Breast epithelium (tissue), 4 donors: ENCODE results near the gene MLLT1. TPM values are rescaled to one million over a fixed set of nuclear protein-coding genes. Genes with fewer than 3 reads are reported as not detected.

Source experiments
- DNase-seq, 2 donors: peaks; one replicate each; pipeline ENCODE4 v3.0.0-alpha.2; 2019; ENCODE audit warnings: low spot score in 2 of 2
- H3K27ac ChIP-seq, 2 donors: fragments of 200-600 bp; sonication (generic) in 1 of 2; one replicate each; pipeline ENCODE4 v1.5.1; 2016 to 2019; ENCODE audit warnings: mild to moderate bottlenecking in 1 of 2
- H3K27me3 ChIP-seq, 2 donors: fragments of 200-600 bp; sonication (generic) in 1 of 2; one replicate each; pipeline versions ENCODE4 v1.5.1 to v1.6.0; 2017 to 2019; ENCODE audit warnings: control low read depth in 1 of 2, mild to moderate bottlenecking in 1 of 2
- H3K36me3 ChIP-seq: fragments of 200-600 bp; one replicate; pipeline ENCODE4 v1.5.1; 2019
- H3K4me1 ChIP-seq, 2 donors: fragments of 200-600 bp; sonication (generic); one replicate each; pipeline ENCODE4 v1.5.1; 2016 to 2019; ENCODE audit warnings: control low read depth in 1 of 2
- H3K4me3 ChIP-seq, 3 donors: fragments of 200-600 bp; sonication (generic); 1 replicate in 2 of 3; 2 replicates in 1 of 3; pipeline ENCODE4 v1.5.1; 2016 to 2019; ENCODE audit warnings: mild to moderate bottlenecking in 3 of 3, moderate library complexity in 2 of 3
- H3K9me3 ChIP-seq, 2 donors: fragments of 200-600 bp; sonication (generic) in 1 of 2; one replicate each; pipeline ENCODE4 v1.5.1; 2016 to 2019; ENCODE audit warnings: control low read depth in 1 of 2
- CTCF ChIP-seq, 3 donors: fragments of 450-650 bp; IDR thresholded peaks; one replicate each; pipeline ENCODE4 v1.5.1; 2016 to 2017; ENCODE audit warnings: antibody characterized with exemption in 3 of 3, mild to moderate bottlenecking in 3 of 3, moderate library complexity in 3 of 3
- POLR2A ChIP-seq: fragments of 450-650 bp; IDR thresholded peaks from one replicate; pipeline ENCODE4 v1.6.1; 2016; ENCODE audit warnings: antibody characterized with exemption, mild to moderate bottlenecking, moderate library complexity
- POLR2AphosphoS5 ChIP-seq, 3 donors: sonication (generic); formaldehyde crosslinking; IDR thresholded peaks; one replicate each; pipeline ENCODE4 v1.6.1; 2017; ENCODE audit warnings: antibody characterized with exemption in 3 of 3
- intact Hi-C: fragments of 100-400 bp; cut with DNase I; formaldehyde crosslinking; loops from one replicate; pipeline ENCODE4 v1.15.1; 2023; ENCODE audit warnings: low total_unique reads
- total RNA-seq, 3 donors: library from RNA; depleted of rRNA; stranded (reverse); fragments of >200 nt; gene quantifications; one replicate each; pipeline ENCODE4 v1.1.0, GENCODE V29; 2016

The MLLT1 gene
- total RNA-seq, 3 donors from 2014 or later: 13.6 to 16.4 (median 13.8) TPM

GRCh38 chr19:6221878-6222746, 57.7 kb downstream of the MLLT1 start:
- H3K27me3 ChIP-seq: no peaks in the 10 kb centered on the region
- no peaks in the 10 kb centered on the region for H3K36me3 ChIP-seq
- TF ChIP-seq CTCF (IDR thresholded peaks at IDR 0.05) (no peak), POLR2A (no peak), POLR2AphosphoS5 (IDR thresholded peaks at IDR 0.05) (no peak)
- no peak for DNase-seq
- H3K4me3 ChIP-seq: no peak overlapping the region
- H3K27ac ChIP-seq: no peak overlapping the region
- peaks cover 3 to 14% of the 10 kb centered on the region in 2 donors for H3K4me1 ChIP-seq
- no peaks in the 10 kb centered on the region for H3K9me3 ChIP-seq
- intact Hi-C loops: no loop called here

DNA sequence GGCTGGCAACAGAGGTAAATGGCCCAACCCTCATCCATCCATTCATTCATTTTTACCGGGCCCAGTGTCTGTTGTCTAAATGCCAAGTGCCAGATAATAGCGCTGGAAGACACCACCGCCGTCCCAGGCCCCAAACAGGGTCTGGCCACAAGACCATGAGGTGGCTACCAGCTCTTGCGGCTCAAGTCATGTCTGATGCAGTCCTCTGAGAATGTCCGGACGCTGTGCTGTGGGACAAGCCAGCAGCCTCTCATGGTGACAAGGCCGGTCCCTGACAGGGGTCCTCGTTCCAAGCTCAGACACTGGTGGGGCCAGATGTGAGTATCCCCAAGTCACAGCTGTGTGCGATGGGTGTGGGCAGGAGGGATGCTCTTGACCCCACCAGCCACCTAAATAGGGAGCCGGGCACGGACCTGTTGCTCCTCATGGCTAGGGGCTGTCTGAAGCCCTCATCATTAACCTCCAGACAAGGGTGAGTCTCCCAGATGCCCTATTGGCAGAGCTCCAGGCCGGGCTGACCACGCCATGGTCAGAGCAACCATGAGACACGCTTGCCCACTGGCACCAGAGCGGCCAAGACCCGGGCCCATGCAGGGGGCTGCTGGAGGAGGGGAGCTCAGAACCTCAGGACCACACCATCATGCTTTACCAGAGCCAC, 58.4 kb downstream of the MLLT1 start:
- TF ChIP-seq CTCF (IDR thresholded peaks at IDR 0.05) (no peak), POLR2AphosphoS5 (IDR thresholded peaks at IDR 0.05) (no peak), POLR2A (no peak)
- Histone ChIP-seq H3K36me3 (no peaks in the 10 kb centered on the region), H3K27me3 (no peaks in the 10 kb centered on the region), H3K4me1 (peaks cover 3 to 14% of the 10 kb centered on the region in 2 donors), H3K4me3 (no peak overlapping the region), H3K27ac (peak overlapping the region in 1 of 2 donors; percentile 75), H3K9me3 (no peaks in the 10 kb centered on the region)
- intact Hi-C loops: no loop called here
- no peak for DNase-seq

- DNase-seq: peak in 1 of 2 donors; percentile 72
- peaks cover 3 to 14% of the 10 kb centered on the region in 2 donors for H3K4me1 ChIP-seq
- H3K4me3 ChIP-seq: peak overlapping the region in 1 of 3 donors; percentile 26
- no peaks in the 10 kb centered on the region for H3K9me3 ChIP-seq
- H3K27me3 ChIP-seq: no peaks in the 10 kb centered on the region
- intact Hi-C loops: no loop called here
- peaks cover under 1% of the 10 kb centered on the region for H3K36me3 ChIP-seq
- TF ChIP-seq CTCF (IDR thresholded peaks at IDR 0.05) (no peak), POLR2AphosphoS5 (IDR thresholded peaks at IDR 0.05) (peak; percentile 60 to 73 (median 73)), POLR2A (no peak)
- peak overlapping the region; percentile 75 to 78 for H3K27ac ChIP-seq
Observed at GRCh38 chr19:6220385-6221191, 59.2 kb downstream of the MLLT1 start.

DNA sequence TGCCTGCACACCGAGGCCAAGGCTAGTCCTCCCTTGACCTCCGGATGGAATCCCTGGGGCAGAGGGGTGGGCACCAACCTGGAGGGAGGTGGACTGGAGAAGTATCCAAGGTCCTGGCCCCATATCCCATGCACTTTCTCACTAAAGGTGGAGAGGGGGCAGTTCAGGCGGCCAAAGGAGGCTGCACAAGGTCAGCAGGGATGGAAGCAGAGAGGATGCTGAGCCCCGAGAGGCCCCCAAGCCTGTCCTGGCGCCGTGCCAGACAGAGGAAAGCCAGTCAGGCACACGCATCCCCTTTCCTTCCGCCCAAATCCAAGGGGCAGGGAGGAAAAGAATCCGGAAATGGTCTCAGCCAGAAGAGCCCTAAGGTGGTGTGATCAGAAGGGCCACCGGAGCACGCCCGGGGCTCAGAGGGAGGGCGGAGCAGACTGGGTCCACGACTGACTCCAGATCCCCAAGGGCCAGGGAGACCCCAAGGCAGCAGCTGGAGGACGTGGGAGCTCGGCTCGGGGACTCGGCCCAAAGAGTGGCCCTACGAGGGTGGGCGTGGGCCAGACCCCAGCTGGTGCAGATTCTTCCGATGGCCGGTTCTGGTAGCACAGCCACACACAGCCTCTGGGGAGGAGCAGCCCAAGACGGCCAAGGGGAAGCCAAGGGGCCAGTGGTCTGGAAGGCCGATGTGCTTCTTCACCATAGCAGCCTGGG, 60.0 kb downstream of the MLLT1 start:
- Histone ChIP-seq H3K9me3 (no peaks in the 10 kb centered on the region), H3K36me3 (peaks cover 3% of the 10 kb centered on the region), H3K4me3 (peak overlapping the region in 1 of 3 donors; percentile 26), H3K4me1 (peaks cover 3 to 14% of the 10 kb centered on the region in 2 donors), H3K27ac (peak overlapping the region; percentile 75 to 78), H3K27me3 (no peaks in the 10 kb centered on the region)
- intact Hi-C loops: no loop called here
- no peak for TF ChIP-seq POLR2A
- TF ChIP-seq POLR2AphosphoS5 (IDR thresholded peaks at IDR 0.05): no peak
- no peak for TF ChIP-seq CTCF (IDR thresholded peaks at IDR 0.05)
- DNase-seq: no peak
